A673 (cell line): ENCODE measurements around the gene ACOX3. TPM values are rescaled to one million over a fixed set of nuclear protein-coding genes. Genes with fewer than 3 reads are reported as not detected.

Source experiments
- BruUV-seq: library from RNA; stranded (reverse); fragments of 400-500 nt; replicated peaks from 2 replicates; lab custom pipeline; 2021; lab: Mats Ljungman, UMichigan
- CTCF ChIA-PET: fragments of 300-600 bp; sonication (Branson Sonifier 250); formaldehyde crosslinking; loops from one replicate; lab custom pipeline; 2022; ENCODE audit warnings: antibody characterized with exemption; lab: Charles Lee
- POLR2A ChIA-PET: fragments of 300-600 bp; sonication (Branson Sonifier 250); formaldehyde crosslinking; loops from one replicate; lab custom pipeline; 2022; ENCODE audit warnings: antibody characterized with exemption; ENCODE audit not compliant: low non-redundant PET; lab: Charles Lee
- DNase-seq: peaks from one replicate; pipeline ENCODE4 v3.0.0-alpha.2; 2015; ENCODE audit warnings: low spot score
- H3K27ac ChIP-seq: fragments of 200-600 bp; sonication (generic); 2 replicates; pipeline ENCODE4 v1.5.1; 2016; ENCODE audit warnings: mixed run types, low read depth, mild to moderate bottlenecking, mixed read lengths, antibody characterized with exemption, low read length; ENCODE audit not compliant: poor library complexity, severe bottlenecking
- H3K27me3 ChIP-seq: fragments of 200-600 bp; sonication (generic); replicated peaks from 2 replicates; pipeline ENCODE4 v1.6.1; 2017; ENCODE audit warnings: mixed run types, low read depth, mild to moderate bottlenecking, mixed read lengths, antibody characterized with exemption, low read length; ENCODE audit not compliant: insufficient read depth, poor library complexity
- H3K36me3 ChIP-seq: fragments of 200-600 bp; sonication (generic); 2 replicates; pipeline ENCODE4 v1.6.1; 2016; ENCODE audit warnings: mixed run types, mild to moderate bottlenecking, mixed read lengths, antibody characterized with exemption, low read length; ENCODE audit not compliant: insufficient read depth, poor library complexity, severe bottlenecking
- H3K4me1 ChIP-seq: fragments of 200-600 bp; sonication (generic); 2 replicates; pipeline ENCODE4 v1.6.1; 2017; ENCODE audit warnings: mixed run types, mild to moderate bottlenecking, mixed read lengths, antibody characterized with exemption, low read length; ENCODE audit not compliant: insufficient read depth, poor library complexity, severe bottlenecking
- H3K4me3 ChIP-seq: fragments of 200-600 bp; sonication (generic); 2 replicates; pipeline ENCODE4 v1.5.1; 2016; ENCODE audit warnings: low read depth, mixed run types, mild to moderate bottlenecking, mixed read lengths, low read length; ENCODE audit not compliant: poor library complexity, severe bottlenecking
- H3K9me3 ChIP-seq: fragments of 200-600 bp; sonication (generic); 2 replicates; pipeline ENCODE4 v1.6.1; 2016; ENCODE audit warnings: mixed run types, low read depth, mild to moderate bottlenecking, mixed read lengths, antibody characterized with exemption, low read length; ENCODE audit not compliant: poor library complexity, severe bottlenecking
- CTCF ChIP-seq: fragments of 300-800, 200-600 bp; sonication (generic); conservative IDR thresholded peaks from 2 replicates; pipeline ENCODE4 v1.5.1; 2017; ENCODE audit warnings: low read depth, mild to moderate bottlenecking, antibody characterized with exemption, low read length, moderate library complexity, mixed read lengths
- EZH2 ChIP-seq: fragments of 200-600 bp; sonication (generic); IDR thresholded peaks from 2 replicates; pipeline ENCODE4 v1.6.1; 2017; ENCODE audit warnings: borderline replicate concordance, low read depth, mild to moderate bottlenecking, mixed read lengths, antibody characterized with exemption, low read length; ENCODE audit not compliant: poor library complexity, severe bottlenecking
- intact Hi-C: fragments of 100-400 bp; cut with micrococcal nuclease; formaldehyde crosslinking; loops from one replicate; pipeline ENCODE4 v1.10.0; 2022; ENCODE audit not compliant: unreplicated experiment
- total RNA-seq: library from RNA; stranded (reverse); gene quantifications from 2 replicates; pipeline ENCODE4 v1.2.3, GENCODE V29; 2021

Gene ACOX3
- total RNA-seq, 1 experiment from 2014 or later: 14.3 TPM

- no TSS peak for BruUV-seq
- no peaks in the 10 kb centered on the region for H3K27me3 ChIP-seq
- CTCF ChIA-PET: no interaction called here
- intact Hi-C loops: no loop called here
- H3K9me3 ChIP-seq: no peaks in the 10 kb centered on the region
- H3K4me1 ChIP-seq: peaks cover 12% of the 10 kb centered on the region
- peak overlapping the region; percentile 96 for H3K4me3 ChIP-seq
- no peak for DNase-seq
- H3K27ac ChIP-seq: no peak overlapping the region
- POLR2A ChIA-PET: no interaction called here
- H3K36me3 ChIP-seq: no peaks in the 10 kb centered on the region
- no peak for TF ChIP-seq CTCF
- TF ChIP-seq EZH2: no peak
Observed at GRCh38 chr4:8439168-8439567, 1.4 kb downstream of the ACOX3 start.

GRCh38 chr4:8438743-8439142, 1.8 kb downstream of the ACOX3 start:
- no peaks in the 10 kb centered on the region for H3K27me3 ChIP-seq
- DNase-seq: no peak
- CTCF ChIA-PET: no interaction called here
- H3K27ac ChIP-seq: no peak overlapping the region
- TF ChIP-seq CTCF: no peak
- no peak for TF ChIP-seq EZH2
- POLR2A ChIA-PET: no interaction called here
- no peaks in the 10 kb centered on the region for H3K9me3 ChIP-seq
- H3K4me1 ChIP-seq: peaks cover 12% of the 10 kb centered on the region
- intact Hi-C loops: no loop called here
- no peak overlapping the region for H3K4me3 ChIP-seq
- BruUV-seq: no TSS peak
- no peaks in the 10 kb centered on the region for H3K36me3 ChIP-seq

- H3K27ac ChIP-seq: no peak overlapping the region
- no peak overlapping the region for H3K4me3 ChIP-seq
- DNase-seq: no peak
- ChIA-PET POLR2A (no interaction called here), CTCF (no interaction called here)
- H3K36me3 ChIP-seq: no peaks in the 10 kb centered on the region
- H3K9me3 ChIP-seq: no peaks in the 10 kb centered on the region
- no TSS peak for BruUV-seq
- peaks cover 10% of the 10 kb centered on the region for H3K4me1 ChIP-seq
- intact Hi-C loops: no loop called here
- no peaks in the 10 kb centered on the region for H3K27me3 ChIP-seq
- TF ChIP-seq EZH2 (no peak), CTCF (no peak)
Observed at GRCh38 chr4:8437281-8437680, 3.2 kb downstream of the ACOX3 start.
